Stimulated activated CD4-positive, alpha-beta T cell treated with anti-CD3 and anti-CD28 coated beads, Interleukin-12 subunit alpha, Interleukin-12 subunit beta, amount 100 ng/mL, for 48 hours (primary cell): ENCODE measurements around the gene HORMAD2.
"Not testable (repeated sequence)": the region's sequence is repeated elsewhere in the genome, so short reads cannot be mapped to it uniquely, and the experiment has no call there.

Experiments
- DNase-seq, 3 donors: peaks; one replicate each; pipeline ENCODE4 v3.0.0-alpha.2; 2020; ENCODE audit warnings: low read depth in 2 of 3, low spot score in 1 of 3

The HORMAD2 gene

DNA sequence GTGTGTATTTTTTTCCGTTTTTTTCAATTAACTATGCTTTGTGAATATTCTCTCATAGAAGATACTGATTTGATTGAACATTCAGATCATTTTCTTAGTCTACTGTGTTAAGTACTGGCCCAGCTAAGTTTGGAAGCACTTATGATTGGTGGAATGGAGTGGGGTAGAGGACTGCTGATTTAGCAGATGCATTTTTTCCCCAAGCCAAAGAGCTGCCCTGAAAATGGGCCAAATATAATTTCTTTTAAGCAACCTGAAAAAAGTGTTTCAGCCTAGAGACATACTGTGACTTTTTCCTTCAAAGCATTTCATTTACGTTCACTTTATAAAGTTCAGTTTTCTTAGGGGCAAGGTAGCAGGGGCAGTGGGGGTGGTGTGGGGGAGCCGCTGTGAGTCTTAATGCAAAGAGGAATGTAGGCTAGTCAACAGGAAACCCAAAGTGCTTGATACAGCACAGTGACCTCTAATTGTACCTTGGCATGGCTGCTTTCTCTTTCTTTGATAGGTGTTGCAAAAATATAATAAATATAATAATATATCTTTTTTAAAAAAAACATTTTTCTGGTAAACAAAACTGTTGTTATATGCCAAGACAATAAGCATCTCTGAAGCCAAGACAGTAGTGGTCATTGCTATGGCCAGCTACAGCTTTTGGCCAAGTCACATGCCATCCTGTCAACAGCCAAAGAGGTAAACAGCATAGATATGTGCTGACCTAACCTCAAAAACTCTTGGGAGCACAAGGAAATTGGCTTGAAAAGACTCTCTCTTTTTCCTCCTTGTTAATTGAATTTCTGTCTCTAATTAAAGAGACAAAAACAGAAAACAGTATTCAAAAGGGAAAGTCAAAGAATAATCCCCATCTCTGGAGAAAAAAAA is 107.5 kb downstream of the HORMAD2 start:
- no peak for DNase-seq

GRCh38 chr22:30188911-30189310 is 108.6 kb downstream of the HORMAD2 start:
- DNase-seq: no peak

DNA sequence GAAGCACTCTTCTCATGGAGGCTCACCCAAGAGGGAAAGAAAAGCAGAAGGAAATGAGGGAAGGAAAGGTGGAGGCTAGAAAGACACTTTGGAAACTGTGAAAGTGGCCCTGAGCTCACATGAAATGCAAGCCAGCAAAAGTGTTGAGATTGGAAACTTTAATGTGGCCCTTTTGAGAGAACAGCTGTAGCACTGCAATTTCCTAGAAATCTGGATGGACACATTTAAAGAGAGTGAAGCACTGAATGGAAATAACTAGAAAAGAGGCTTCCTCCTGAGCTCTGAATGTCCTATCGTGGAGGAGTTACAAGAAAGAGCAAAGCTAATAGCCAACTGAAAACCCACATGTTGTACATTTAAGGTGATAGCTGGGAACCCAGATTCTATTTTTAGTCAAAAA is 110.3 kb downstream of the HORMAD2 start:
- DNase-seq: no peak

GRCh38 chr22:30191040-30191701 is 110.9 kb downstream of the HORMAD2 start:
- no peak for DNase-seq

GRCh38 chr22:30192427-30192826 is 112.2 kb downstream of the HORMAD2 start:
- no peak for DNase-seq

GRCh38 chr22:30193031-30193775 is 112.9 kb downstream of the HORMAD2 start:
- DNase-seq: no peak

DNA sequence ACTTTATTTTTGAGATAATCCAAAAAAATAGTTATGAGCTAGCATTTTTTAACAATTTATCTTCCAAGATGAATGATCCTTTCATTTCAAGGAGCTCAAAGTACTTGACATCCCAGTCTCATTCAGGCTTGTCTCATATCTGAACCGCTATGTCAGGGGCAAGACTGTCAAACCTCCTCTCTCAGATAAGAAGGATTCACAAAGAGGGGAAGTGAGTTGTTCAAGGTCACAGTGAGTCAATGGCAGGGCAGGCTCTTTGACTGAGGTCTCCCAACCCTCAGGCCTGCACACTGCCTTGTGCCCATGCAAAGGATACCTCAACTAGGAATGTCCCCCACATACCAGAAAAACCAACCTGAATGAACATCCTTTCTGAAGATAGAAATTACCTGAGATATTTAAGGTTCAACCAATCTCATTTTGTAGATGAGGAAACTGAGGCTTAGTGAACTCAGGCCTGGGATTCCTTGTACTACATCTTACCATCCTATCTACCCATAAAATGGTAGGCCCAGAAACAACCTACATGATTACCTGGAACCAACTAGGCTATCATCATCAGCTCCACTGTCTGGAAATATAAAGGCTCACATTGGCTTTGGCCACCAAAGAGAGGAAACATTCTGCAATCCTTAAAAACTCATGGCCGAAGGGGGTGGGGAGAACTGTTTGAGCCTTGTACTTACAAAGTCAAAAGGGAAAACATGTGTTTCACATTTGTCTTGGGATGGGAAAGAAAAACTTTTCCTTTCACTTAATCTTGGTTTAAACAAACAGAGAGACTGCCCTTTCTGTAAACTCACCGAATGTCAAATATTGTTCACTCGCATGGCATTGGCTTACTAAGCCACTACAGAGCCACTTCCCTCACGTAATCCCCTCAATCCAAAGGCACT is 115.2 kb downstream of the HORMAD2 start:
- DNase-seq: no peak

DNA sequence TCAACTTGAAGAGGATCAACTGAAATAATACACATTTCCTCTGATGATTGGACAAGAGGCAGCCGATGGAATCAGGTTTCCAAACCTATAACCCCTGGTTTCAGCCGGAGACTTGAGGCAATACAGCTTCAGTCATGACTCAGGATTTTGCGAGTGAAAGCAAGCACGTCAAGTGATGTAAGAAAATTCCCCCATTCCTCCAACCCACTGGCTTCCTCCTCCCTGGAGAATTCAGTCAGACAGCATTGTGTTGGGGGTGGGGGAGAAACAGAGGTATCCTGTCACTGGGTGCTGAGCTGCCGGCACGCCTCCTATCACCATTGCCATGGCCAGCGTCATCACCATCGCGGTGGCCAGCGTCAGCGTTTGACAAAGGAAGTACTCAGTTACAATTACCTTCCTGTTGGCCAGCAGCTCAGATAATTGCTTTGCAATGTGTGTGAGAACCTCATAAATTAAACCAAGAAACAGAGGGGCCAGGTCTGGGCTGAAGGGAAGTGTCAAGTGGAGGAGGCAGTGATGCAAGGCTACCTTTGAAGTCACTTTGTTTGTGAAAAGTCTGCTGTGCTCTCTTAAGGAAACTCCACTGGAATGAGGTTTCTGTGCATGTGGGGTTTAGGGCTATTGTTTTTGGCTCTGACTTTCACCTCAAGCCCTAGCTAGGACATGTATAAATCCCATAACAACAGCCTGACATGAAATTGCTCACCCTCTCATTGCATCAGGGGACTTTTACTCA is 116.0 kb downstream of the HORMAD2 start:
- peak; percentile 52 to 69 (median 62) for DNase-seq

- no peak for DNase-seq
Observed at GRCh38 chr22:30196880-30197336, 116.6 kb downstream of the HORMAD2 start.

GRCh38 chr22:30197389-30197788 is 117.1 kb downstream of the HORMAD2 start:
- DNase-seq: no peak

GRCh38 chr22:30198152-30198825 is 118.0 kb downstream of the HORMAD2 start:
- no peak for DNase-seq

DNA sequence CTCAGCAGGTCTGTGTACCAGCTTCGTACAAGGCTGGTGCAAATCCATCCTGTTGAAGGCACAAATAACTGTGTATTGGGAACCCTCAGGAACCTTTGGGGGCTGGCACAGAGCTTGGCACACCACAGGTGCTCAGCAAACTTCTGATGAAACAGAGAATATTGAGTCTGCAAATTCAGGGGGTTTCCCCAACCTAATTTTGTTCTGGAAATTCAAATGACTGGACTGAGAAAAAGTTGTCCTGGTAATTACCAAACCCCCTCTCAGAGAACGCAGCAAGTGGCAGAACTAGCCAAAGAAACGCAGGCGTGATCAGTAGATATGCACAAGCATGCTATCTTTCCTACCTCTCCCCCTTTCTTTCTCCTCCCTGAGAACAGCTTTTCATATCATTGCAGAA is 118.7 kb downstream of the HORMAD2 start:
- no peak for DNase-seq

- DNase-seq: not testable (repeated sequence)
Observed at GRCh38 chr22:30200905-30201304, 120.6 kb downstream of the HORMAD2 start.

- DNase-seq: no peak
Observed at GRCh38 chr22:30201945-30202344, 121.7 kb downstream of the HORMAD2 start.

DNA sequence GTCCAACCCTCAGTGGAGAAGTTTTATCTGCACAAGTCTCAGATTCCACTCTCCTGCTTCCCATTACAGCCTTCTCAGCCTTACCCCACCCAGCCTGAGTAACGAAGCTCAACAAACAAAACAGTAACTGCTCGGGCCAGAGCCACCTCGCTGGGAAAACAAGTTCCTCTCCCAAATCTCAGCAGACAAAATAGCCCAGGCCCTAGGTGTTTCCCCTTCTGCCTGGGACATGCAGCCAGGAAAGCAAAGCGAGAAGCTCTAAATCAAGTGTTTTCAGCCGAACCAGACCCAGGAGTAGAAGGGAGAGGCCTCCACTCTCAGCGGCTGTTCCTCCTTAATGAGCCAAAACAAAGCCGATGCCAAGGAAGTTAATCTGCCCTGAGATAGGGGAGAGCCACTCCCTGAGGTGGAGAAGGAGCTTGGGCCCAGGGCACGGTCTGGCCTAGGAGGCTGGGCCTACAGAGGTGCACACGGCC is 122.3 kb downstream of the HORMAD2 start:
- no peak for DNase-seq

GRCh38 chr22:30204015-30204741 is 123.9 kb downstream of the HORMAD2 start:
- DNase-seq: no peak

DNA sequence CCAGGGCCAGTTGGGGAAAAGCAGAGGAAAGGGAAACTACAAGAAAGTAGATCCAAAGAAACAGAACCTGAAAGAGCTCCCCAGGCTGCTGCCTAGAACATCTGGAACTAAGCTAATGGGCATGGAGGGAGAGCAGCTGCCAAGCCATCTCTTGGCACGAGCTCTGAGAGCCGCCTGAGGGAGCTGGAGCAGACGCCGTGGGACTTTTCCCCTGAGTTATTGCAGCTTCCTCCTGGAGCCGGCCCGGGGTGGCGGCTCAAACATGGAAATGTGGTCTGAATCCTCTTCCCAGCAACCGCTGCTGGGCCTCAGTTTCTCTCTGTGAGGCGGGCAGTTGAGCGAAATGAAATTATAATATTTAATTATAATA is 124.5 kb downstream of the HORMAD2 start:
- DNase-seq: no peak

DNA sequence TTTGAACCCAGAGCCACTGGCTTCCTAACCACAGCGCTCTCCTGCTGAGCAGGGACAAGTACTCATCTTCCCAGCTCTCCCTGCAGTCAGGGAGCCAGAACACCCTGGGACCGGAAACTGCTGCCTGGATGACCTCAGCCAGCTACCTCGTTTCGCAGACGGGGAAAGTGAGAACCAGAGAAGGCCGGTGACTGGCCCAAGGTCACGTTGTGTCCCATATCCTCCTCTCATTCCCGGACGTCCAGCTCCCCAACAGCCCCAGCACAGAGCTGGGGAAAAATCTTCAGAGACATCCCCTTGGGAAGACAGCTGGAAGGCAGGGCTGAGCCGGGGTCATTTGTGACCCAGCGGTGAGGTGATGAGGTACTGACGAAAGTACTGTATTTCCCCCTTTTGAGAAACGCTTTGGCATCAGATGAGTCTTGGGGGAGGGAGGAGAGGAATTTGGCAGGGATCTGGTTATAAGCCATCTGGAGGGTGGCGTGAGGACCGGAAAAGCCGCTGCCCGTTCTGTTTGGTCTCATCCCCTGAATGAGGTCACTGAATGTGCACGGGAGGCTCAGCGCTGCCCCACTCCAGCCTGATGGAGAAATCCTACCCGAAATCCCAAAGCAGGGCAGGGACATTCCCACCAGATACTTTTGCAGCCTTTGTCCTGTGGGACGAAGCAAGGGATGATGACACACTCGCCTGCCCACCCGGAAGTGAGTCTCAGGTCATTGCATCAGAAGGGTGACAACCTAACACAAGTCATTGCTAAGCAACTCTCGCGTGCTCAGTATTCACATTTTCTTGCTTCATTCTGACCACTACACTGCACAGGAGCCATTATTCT is 125.2 kb downstream of the HORMAD2 start:
- DNase-seq: no peak
